Naive thymus-derived CD8-positive, alpha-beta T cell (primary cell): Measurements from ENCODE around the gene ADCY2. TPM values are rescaled to one million over a fixed set of nuclear protein-coding genes. Genes with fewer than 3 reads are reported as not detected.

Experiments
- ATAC-seq, 2 donors: fragments of 150-1000 bp; cut with Tn5 transposase in 1 of 2; sonication (Bioruptor Pico), chemical (Tn5 transposase) in 1 of 2; 1 replicate in 1 of 2; 2 replicates in 1 of 2; pipeline ENCODE4 v1.10.0; 2021; ENCODE audit warnings: mild to moderate bottlenecking in 2 of 2, moderate library complexity in 2 of 2
- POLR2A ChIA-PET: fragments of 350-600 bp; sonication (Branson Sonifier 250); formaldehyde crosslinking; loops from one replicate; lab custom pipeline; 2021; ENCODE audit warnings: antibody characterized with exemption; lab: Charles Lee
- DNase-seq, 10 donors: peaks; one replicate each; pipeline versions ENCODE4 v3.0.0 to v3.0.0-alpha.2; 2020 to 2022
- H3K27ac Mint-ChIP-seq, 10 donors: one replicate each; pipeline ENCODE4 v1.8.0; 2020 to 2022; ENCODE audit warnings: mild to moderate bottlenecking in 10 of 10, mixed read lengths in 10 of 10, moderate library complexity in 4 of 10, inconsistent platforms in 1 of 10
- H3K27me3 Mint-ChIP-seq, 5 donors: one replicate each; pipeline ENCODE4 v1.8.0; 2021 to 2022; ENCODE audit warnings: mixed read lengths in 5 of 5
- H3K36me3 Mint-ChIP-seq, 3 donors: one replicate each; pipeline ENCODE4 v1.8.0; 2020 to 2022; ENCODE audit warnings: mixed read lengths in 3 of 3, mild to moderate bottlenecking in 2 of 3, inconsistent platforms in 1 of 3
- H3K4me1 Mint-ChIP-seq, 4 donors: one replicate each; pipeline ENCODE4 v1.8.0; 2021 to 2022; ENCODE audit warnings: mixed read lengths in 4 of 4
- H3K4me3 Mint-ChIP-seq, 10 donors: one replicate each; pipeline ENCODE4 v1.8.0; 2020 to 2022; ENCODE audit warnings: mild to moderate bottlenecking in 10 of 10, mixed read lengths in 10 of 10, moderate library complexity in 6 of 10, inconsistent platforms in 1 of 10
- H3K9me3 Mint-ChIP-seq, 9 donors: one replicate each; pipeline ENCODE4 v1.8.0; 2020 to 2022; ENCODE audit warnings: mixed read lengths in 9 of 9, mild to moderate bottlenecking in 3 of 9, inconsistent platforms in 1 of 9, moderate library complexity in 1 of 9
- polyA plus RNA-seq, 3 donors: library from polyadenylated mRNA; unstranded; fragments of 300-500 nt; fragmentation: Illumina TruSeq; gene quantifications; one replicate each; pipeline ENCODE4 v1.2.3, GENCODE V29; 2021
- total RNA-seq, 8 experiments: library from RNA in 2 of 8; stranded (reverse) in 2 of 8; gene quantifications; one replicate each; pipeline ENCODE4 v1.2.3 and lab custom pipeline; 2021 to 2026

Gene ADCY2
- total and polyA plus RNA-seq, 5 experiments from 2014 or later, result not detected

- ATAC-seq, result no peak
Observed at GRCh38 chr5:7754490-7754889, 358.6 kb downstream of the ADCY2 start.

DNA sequence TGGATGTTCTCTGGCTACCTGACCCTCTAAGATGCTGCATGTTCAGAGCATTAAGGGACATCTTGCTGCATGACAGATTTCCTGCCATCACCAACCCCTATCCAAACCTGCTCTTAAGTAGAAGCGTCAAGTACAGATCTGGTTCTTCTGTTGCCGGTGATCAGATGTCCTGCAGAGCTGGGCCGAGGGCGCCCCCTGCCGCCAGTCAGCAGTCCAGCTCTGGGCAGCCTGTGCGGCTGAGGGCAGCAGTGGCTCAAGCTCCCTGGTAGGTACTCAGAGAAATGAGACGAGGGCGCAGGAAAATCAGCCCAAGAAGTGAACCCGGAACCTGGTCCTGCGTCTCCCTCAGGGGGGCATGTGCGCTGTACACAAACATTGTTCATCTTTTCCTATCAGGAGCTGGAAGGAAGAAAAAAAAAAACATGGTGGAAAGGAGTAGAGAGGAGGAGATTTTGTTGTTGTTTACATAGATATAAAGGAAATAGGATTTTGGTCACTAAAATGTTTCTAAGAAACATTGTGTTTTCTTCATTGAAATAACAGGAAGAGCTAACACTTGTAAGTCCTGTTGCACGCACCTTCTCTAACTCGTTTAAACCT is 359.2 kb downstream of the ADCY2 start:
- H3K9me3 Mint-ChIP-seq, result peaks cover 0 to 2% (median 0%) of the 10 kb centered on the region in 9 donors
- no peak for ATAC-seq
- POLR2A ChIA-PET, result no interaction called here
- H3K4me1 Mint-ChIP-seq, result peaks cover 0 to 3% (median 0%) of the 10 kb centered on the region in 4 donors
- no peak for DNase-seq
- H3K27me3 Mint-ChIP-seq, result peaks cover 21 to 49% (median 34%) of the 10 kb centered on the region in 5 donors
- H3K36me3 Mint-ChIP-seq, result no peaks in the 10 kb centered on the region
- H3K4me3 Mint-ChIP-seq, result no peak overlapping the region
- H3K27ac Mint-ChIP-seq, result no peak overlapping the region

More at GRCh38 chr5:7754490-7754889, 358.6 kb downstream of the ADCY2 start:
- POLR2A ChIA-PET, result no interaction called here
- H3K4me3 Mint-ChIP-seq, result no peak overlapping the region
- H3K27me3 Mint-ChIP-seq, result peaks cover 21 to 49% (median 32%) of the 10 kb centered on the region in 5 donors
- peaks cover 0 to 3% (median 0%) of the 10 kb centered on the region in 4 donors for H3K4me1 Mint-ChIP-seq
- H3K27ac Mint-ChIP-seq, result no peak overlapping the region
- peaks cover 0 to 2% (median 0%) of the 10 kb centered on the region in 9 donors for H3K9me3 Mint-ChIP-seq
- no peaks in the 10 kb centered on the region for H3K36me3 Mint-ChIP-seq
- DNase-seq, result no peak

DNA sequence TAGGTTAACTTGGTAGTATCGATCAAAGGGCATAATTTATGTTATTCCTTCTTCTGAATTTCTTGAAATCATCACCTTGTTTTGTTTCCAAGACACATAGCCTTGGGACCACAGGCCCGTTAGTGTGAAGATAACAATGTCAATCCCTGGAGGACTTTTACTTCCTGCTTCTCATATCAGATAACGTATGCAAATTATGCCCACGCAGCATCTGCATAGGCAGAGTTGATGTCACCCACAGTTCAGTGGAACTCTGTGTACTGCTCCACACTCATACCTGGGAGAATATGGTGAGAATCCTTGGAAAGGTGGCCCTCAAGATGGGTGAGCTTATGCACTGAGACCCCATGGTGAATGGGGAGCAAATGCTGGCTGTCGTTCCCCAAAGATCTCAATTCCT is 360.0 kb downstream of the ADCY2 start:
- Mint-ChIP-seq H3K36me3 (no peaks in the 10 kb centered on the region), H3K4me3 (no peak overlapping the region), H3K27ac (no peak overlapping the region), H3K9me3 (peaks cover 0 to 3% (median 0%) of the 10 kb centered on the region in 9 donors), H3K27me3 (peaks cover 22 to 49% (median 33%) of the 10 kb centered on the region in 5 donors), H3K4me1 (peaks cover 0 to 3% (median 0%) of the 10 kb centered on the region in 4 donors)
- POLR2A ChIA-PET, result no interaction called here
- DNase-seq, result no peak
- no peak for ATAC-seq

GRCh38 chr5:7756453-7756852 is 360.5 kb downstream of the ADCY2 start:
- Mint-ChIP-seq H3K4me1 (peaks cover 0 to 3% (median 0%) of the 10 kb centered on the region in 4 donors), H3K36me3 (no peaks in the 10 kb centered on the region), H3K4me3 (no peak overlapping the region), H3K27ac (no peak overlapping the region), H3K27me3 (peaks cover 20 to 49% (median 32%) of the 10 kb centered on the region in 5 donors), H3K9me3 (peaks cover 0 to 3% (median 0%) of the 10 kb centered on the region in 9 donors)
- no peak for DNase-seq
- no peak for ATAC-seq
- POLR2A ChIA-PET, result no interaction called here

DNA sequence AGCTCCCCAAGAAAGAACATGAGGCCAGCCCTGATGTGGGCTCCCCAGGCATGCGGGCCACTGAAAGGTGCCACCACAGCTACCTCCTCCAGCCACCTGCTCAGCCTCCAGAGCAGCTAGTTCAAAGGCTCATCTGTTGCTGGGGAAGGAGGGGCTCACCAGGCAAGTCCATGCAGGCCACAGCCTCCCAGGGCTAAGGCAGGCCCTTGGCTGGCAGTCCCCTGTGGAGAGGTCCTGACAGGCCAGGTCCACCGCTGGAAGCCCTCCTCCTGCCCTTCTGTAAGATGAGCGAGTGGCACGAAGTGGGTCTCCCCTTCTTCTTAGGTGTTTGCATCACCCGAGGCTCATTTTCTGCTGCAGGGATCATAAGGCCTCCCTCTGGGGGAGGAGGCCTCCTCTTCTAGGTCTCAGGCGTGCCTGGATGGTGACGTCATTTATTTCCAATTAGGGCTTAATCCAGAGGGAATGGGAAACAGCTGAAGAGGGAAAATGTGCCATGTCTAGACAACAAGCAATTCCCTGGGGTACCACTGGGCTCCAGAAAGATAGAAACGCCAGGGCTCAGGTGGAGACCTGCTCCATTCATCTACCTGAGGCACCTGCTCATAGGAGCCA is 363.4 kb downstream of the ADCY2 start:
- peaks cover 0 to 3% (median 0%) of the 10 kb centered on the region in 4 donors for H3K4me1 Mint-ChIP-seq
- no peak overlapping the region for H3K27ac Mint-ChIP-seq
- peak in 1 of 10 donors; percentile 55 for DNase-seq
- H3K36me3 Mint-ChIP-seq, result no peaks in the 10 kb centered on the region
- no peak overlapping the region for H3K4me3 Mint-ChIP-seq
- ATAC-seq, result no peak
- H3K9me3 Mint-ChIP-seq, result peaks cover 0 to 6% (median 0%) of the 10 kb centered on the region in 9 donors
- POLR2A ChIA-PET, result no interaction called here
- H3K27me3 Mint-ChIP-seq, result peaks cover 11 to 44% (median 28%) of the 10 kb centered on the region in 5 donors

- Mint-ChIP-seq H3K27ac (no peak overlapping the region), H3K36me3 (no peaks in the 10 kb centered on the region), H3K4me1 (peaks cover 0 to 3% (median 0%) of the 10 kb centered on the region in 4 donors), H3K9me3 (peaks cover 0 to 6% (median 0%) of the 10 kb centered on the region in 9 donors), H3K4me3 (no peak overlapping the region), H3K27me3 (peaks cover 12 to 47% (median 25%) of the 10 kb centered on the region in 5 donors)
- POLR2A ChIA-PET, result no interaction called here
- DNase-seq (no peak), ATAC-seq (no peak)
Observed at GRCh38 chr5:7759951-7760580, 364.1 kb downstream of the ADCY2 start.

DNA sequence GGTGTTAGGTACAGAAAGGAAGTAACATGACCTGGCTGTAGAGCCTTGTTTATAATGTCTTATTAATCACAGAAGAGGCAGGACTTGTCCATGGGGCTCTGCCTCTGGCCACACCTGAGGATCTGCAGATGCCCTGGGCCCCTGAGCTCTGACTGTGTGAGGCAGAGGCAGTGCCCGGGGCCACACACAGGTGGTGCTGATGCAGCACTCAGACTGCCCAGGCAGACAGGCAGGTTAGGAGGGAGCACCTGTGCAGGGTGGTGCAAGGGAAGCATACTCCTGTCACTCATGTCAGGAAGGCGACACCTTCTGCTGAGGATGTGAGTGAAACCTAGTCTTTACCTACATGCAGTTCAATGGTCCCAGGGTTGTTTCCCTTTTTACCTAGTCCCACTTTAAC is 366.3 kb downstream of the ADCY2 start:
- no peak for ATAC-seq
- H3K9me3 Mint-ChIP-seq, result peaks cover 0 to 6% (median 0%) of the 10 kb centered on the region in 9 donors
- H3K27me3 Mint-ChIP-seq, result peaks cover 12 to 52% (median 27%) of the 10 kb centered on the region in 5 donors

DNA sequence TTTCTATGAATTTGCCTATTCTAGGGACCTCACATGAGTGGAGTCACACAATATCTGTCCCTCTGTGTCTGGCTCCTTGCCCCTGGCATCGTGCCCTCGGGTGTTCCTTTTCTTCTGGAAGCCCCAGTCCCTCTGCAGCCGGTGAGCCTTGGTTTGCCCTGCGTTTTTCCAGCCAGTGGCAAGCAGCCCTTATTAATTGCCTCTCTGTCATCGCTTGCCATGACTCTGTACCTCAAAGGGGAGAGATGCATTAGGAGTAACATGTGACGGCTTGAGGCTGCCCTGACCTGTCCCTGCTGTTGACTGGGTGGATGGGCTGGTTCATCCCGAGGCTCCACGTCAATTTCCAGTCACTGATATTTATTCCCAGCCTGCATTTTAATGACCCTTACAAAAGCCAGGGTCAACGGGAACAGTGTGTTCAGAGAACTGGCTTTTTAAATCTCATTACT is 367.7 kb downstream of the ADCY2 start:
- Mint-ChIP-seq H3K4me3 (no peak overlapping the region), H3K27me3 (peaks cover 8 to 43% (median 25%) of the 10 kb centered on the region in 5 donors), H3K4me1 (no peaks in the 10 kb centered on the region), H3K27ac (no peak overlapping the region), H3K36me3 (no peaks in the 10 kb centered on the region), H3K9me3 (peaks cover 0 to 6% (median 0%) of the 10 kb centered on the region in 9 donors)
- POLR2A ChIA-PET, result no interaction called here
- DNase-seq (no peak), ATAC-seq (no peak)

More for the DNA sequence above, 366.3 kb downstream of the ADCY2 start:
- POLR2A ChIA-PET, result no interaction called here
- DNase-seq, result no peak
- Mint-ChIP-seq H3K27ac (no peak overlapping the region), H3K36me3 (no peaks in the 10 kb centered on the region), H3K4me3 (no peak overlapping the region), H3K4me1 (no peaks in the 10 kb centered on the region)

- H3K27ac Mint-ChIP-seq, result no peak overlapping the region
- no peak for DNase-seq
- H3K4me1 Mint-ChIP-seq, result no peaks in the 10 kb centered on the region
- no peak overlapping the region for H3K4me3 Mint-ChIP-seq
- peaks cover 0 to 6% (median 0%) of the 10 kb centered on the region in 9 donors for H3K9me3 Mint-ChIP-seq
- ATAC-seq, result no peak
- no peaks in the 10 kb centered on the region for H3K36me3 Mint-ChIP-seq
- POLR2A ChIA-PET, result no interaction called here
- peaks cover 9 to 40% (median 24%) of the 10 kb centered on the region in 5 donors for H3K27me3 Mint-ChIP-seq
Observed at GRCh38 chr5:7764452-7764851, 368.5 kb downstream of the ADCY2 start.

DNA sequence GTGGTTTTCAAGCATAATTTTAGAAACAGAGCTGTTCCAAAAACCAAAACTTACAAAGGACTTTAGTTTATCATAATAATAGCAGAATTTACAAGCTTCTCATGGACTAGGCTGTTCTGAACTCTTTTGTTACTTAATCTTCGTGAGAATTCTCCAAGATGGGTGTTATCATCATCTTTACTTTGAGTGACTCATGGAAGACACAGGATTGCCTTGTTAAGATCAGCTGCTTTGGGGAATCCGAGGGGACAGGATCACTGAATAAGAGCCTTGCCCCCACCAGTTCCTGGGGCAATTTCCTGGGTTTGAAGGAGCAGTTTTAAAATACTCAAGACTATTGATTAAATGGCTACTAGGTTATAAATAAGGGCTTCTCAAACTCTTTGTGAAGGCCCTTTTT is 374.5 kb downstream of the ADCY2 start:
- H3K9me3 Mint-ChIP-seq, result no peaks in the 10 kb centered on the region
- H3K4me3 Mint-ChIP-seq, result no peak overlapping the region
- POLR2A ChIA-PET, result no interaction called here
- H3K4me1 Mint-ChIP-seq, result no peaks in the 10 kb centered on the region
- no peaks in the 10 kb centered on the region for H3K36me3 Mint-ChIP-seq
- H3K27me3 Mint-ChIP-seq, result peaks cover 13 to 40% (median 18%) of the 10 kb centered on the region in 5 donors
- H3K27ac Mint-ChIP-seq, result no peak overlapping the region
- DNase-seq (no peak), ATAC-seq (no peak)

DNA sequence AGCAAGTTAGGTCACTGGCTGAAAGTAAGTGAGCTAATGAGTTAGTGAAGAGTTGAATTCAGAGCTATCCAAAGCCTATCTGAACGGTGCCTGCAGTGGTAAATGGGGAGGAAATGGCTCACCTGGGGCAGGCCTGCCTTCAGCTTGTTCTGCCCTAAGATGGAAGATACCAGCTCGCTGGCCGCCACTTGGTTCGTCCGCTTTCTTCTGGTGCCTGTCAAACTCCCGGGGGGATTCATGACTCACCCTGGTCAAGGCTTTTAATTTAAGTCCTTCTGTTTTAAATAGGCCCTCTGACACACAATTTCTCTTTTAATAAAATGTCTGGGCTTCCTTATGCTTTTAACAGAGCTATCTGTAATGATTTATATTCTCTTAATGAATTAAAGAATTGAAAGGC is 376.2 kb downstream of the ADCY2 start:
- Mint-ChIP-seq H3K9me3 (peaks cover 0 to 10% (median 2%) of the 10 kb centered on the region in 9 donors), H3K27me3 (peaks cover 14 to 40% (median 19%) of the 10 kb centered on the region in 5 donors), H3K4me1 (peaks cover 0 to 3% (median 0%) of the 10 kb centered on the region in 4 donors), H3K4me3 (no peak overlapping the region), H3K36me3 (peaks cover 0 to 8% (median 0%) of the 10 kb centered on the region in 3 donors), H3K27ac (no peak overlapping the region)
- DNase-seq (no peak), ATAC-seq (no peak)
- POLR2A ChIA-PET, result no interaction called here

DNA sequence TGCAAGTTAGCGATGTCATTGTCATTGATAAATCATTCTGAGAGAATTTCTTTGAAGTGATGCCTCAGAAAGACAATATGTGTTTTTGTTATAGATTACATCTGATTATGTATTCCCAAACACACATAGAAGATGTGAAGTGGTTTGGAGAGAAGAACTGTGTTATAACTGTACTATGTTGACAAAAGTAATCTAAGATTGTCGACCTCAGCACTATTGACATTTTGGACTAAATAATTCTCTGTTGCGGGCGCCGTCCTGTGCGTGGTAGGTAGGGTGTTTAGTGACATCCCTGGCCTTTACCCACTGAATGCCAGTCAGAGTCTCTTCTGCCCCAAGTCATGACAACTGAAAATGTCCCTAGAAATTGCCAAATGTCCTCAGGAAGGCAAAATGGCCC is 377.2 kb downstream of the ADCY2 start:
- peaks cover 0 to 8% (median 0%) of the 10 kb centered on the region in 3 donors for H3K36me3 Mint-ChIP-seq
- no peak for DNase-seq
- H3K9me3 Mint-ChIP-seq, result peaks cover 0 to 10% (median 2%) of the 10 kb centered on the region in 9 donors
- peaks cover 0 to 3% (median 0%) of the 10 kb centered on the region in 4 donors for H3K4me1 Mint-ChIP-seq
- H3K4me3 Mint-ChIP-seq, result no peak overlapping the region
- no peak overlapping the region for H3K27ac Mint-ChIP-seq
- ATAC-seq, result no peak
- H3K27me3 Mint-ChIP-seq, result peaks cover 18 to 44% (median 23%) of the 10 kb centered on the region in 5 donors
- POLR2A ChIA-PET, result no interaction called here

- Mint-ChIP-seq H3K4me3 (no peak overlapping the region), H3K9me3 (peaks cover 0 to 10% (median 3%) of the 10 kb centered on the region in 9 donors), H3K27me3 (peaks cover 33 to 56% (median 37%) of the 10 kb centered on the region in 5 donors), H3K4me1 (peaks cover 11 to 18% (median 13%) of the 10 kb centered on the region in 4 donors), H3K36me3 (peaks cover 0 to 8% (median 0%) of the 10 kb centered on the region in 3 donors), H3K27ac (peak overlapping the region in 1 of 10 donors; percentile 33)
- ATAC-seq (no peak), DNase-seq (no peak)
- POLR2A ChIA-PET, result no interaction called here
Observed at GRCh38 chr5:7776442-7776841, 380.5 kb downstream of the ADCY2 start.
